K562 (cell line): ENCODE measurements around the gene FUCA2. TPM values are rescaled to one million over a fixed set of nuclear protein-coding genes. Genes with fewer than 3 reads are reported as not detected.

ENCODE experiments used
- ATAC-seq: fragments of 200-7000 bp; cut with Tn5 transposase; 3 replicates; pipeline ENCODE4 v1.9.1; 2020; ENCODE audit warnings: moderate library complexity
- BruUV-seq: library from RNA; stranded (reverse); fragments of 400-500 nt; replicated peaks from 2 replicates; lab custom pipeline; 2021; lab: Mats Ljungman, UMichigan
- CTCF ChIA-PET: fragments of 300-600 bp; formaldehyde crosslinking; extraction: SDS; loops from one replicate; lab custom pipeline; 2021; ENCODE audit warnings: low intra/inter-chr PET ratio; lab: Yijun Ruan, JAX
- POLR2A ChIA-PET: fragments of 300-600, 350-650 bp; sonication (Branson Sonifier 250); formaldehyde crosslinking; extraction: SDS; loops from one replicate; lab custom pipeline; 2021; ENCODE audit warnings: antibody characterized with exemption, inconsistent platforms; lab: Yijun Ruan, JAX
- DNase-seq, 4 experiments: peaks; one replicate each; pipeline versions ENCODE4 v3.0.0 to v3.0.0-alpha.2; 2011 to 2018; ENCODE audit warnings: low spot score in 3 of 4, mixed read lengths in 3 of 4; ENCODE audit errors: extremely low read depth in 1 of 4
- FAIRE-seq: peaks from 2 replicates; lab custom pipeline; 2011; peaks lifted over from hg19 to GRCh38; lab: Jason Lieb, UNC
- H2AFZ ChIP-seq: 2 replicates; pipeline ENCODE4 v1.6.0; 2011; ENCODE audit warnings: low read depth, low read length, control low read depth, inconsistent platforms
- H3K27ac ChIP-seq: fragments of 200-600 bp; 3 replicates; pipeline ENCODE4 v1.8.0; 2011; ENCODE audit warnings: low read depth, mild to moderate bottlenecking, control low read depth, inconsistent platforms, low read length, moderate library complexity, mixed read lengths; ENCODE audit errors: extremely low read depth
- H3K27me3 ChIP-seq, 2 experiments: fragments of 300-600 bp in 1 of 2; 2 replicates in 1 of 2; 3 replicates in 1 of 2; pipeline versions ENCODE4 v1.6.0 to v1.8.0; 2011; ENCODE audit warnings: inconsistent platforms in 2 of 2, low read length in 2 of 2, mild to moderate bottlenecking in 1 of 2, mixed read lengths in 1 of 2, moderate library complexity in 1 of 2; ENCODE audit not compliant: control insufficient read depth in 2 of 2, insufficient read depth in 2 of 2
- H3K36me3 ChIP-seq: fragments of 300-600 bp; 3 replicates; pipeline ENCODE4 v1.8.0; 2011; ENCODE audit warnings: mild to moderate bottlenecking, low read length, inconsistent platforms; ENCODE audit not compliant: control insufficient read depth, insufficient read depth
- H3K4me1 ChIP-seq, 2 experiments: fragments of 200-600 bp in 1 of 2; replicated peaks in 1 of 2; 2 replicates in 1 of 2; 3 replicates in 1 of 2; pipeline versions ENCODE4 v1.5.1 to v1.8.0; 2011; ENCODE audit warnings: inconsistent platforms in 2 of 2, low read length in 2 of 2, mild to moderate bottlenecking in 1 of 2, mixed read lengths in 1 of 2, moderate library complexity in 1 of 2; ENCODE audit not compliant: control insufficient read depth in 2 of 2, insufficient read depth in 2 of 2
- H3K4me2 ChIP-seq: 2 replicates; pipeline ENCODE4 v1.6.1; 2011; ENCODE audit warnings: low read length, control low read depth, inconsistent platforms, mixed read lengths; ENCODE audit not compliant: insufficient read depth
- H3K4me3 ChIP-seq: fragments of 200-600 bp; sonication (generic), shearing (Covaris generic); 2 replicates; pipeline ENCODE4 v1.5.1; 2016; ENCODE audit warnings: control low read depth, inconsistent platforms
- H3K79me2 ChIP-seq: fragments of 200-600 bp; 3 replicates; pipeline ENCODE4 v1.8.0; 2011; ENCODE audit warnings: low read length, inconsistent platforms; ENCODE audit not compliant: control insufficient read depth, insufficient read depth
- H3K9ac ChIP-seq, 2 experiments: 2 replicates each; pipeline versions ENCODE4 v1.6.0 to v1.6.1; 2011; ENCODE audit warnings: low read depth in 2 of 2, low read length in 2 of 2, control low read depth in 1 of 2, inconsistent platforms in 1 of 2, mild to moderate bottlenecking in 1 of 2, mixed read lengths in 1 of 2; ENCODE audit not compliant: insufficient read depth in 1 of 2
- H3K9me1 ChIP-seq: one replicate; pipeline ENCODE4 v1.6.0; 2011; ENCODE audit warnings: inconsistent platforms, mild to moderate bottlenecking, low read length, moderate library complexity; ENCODE audit not compliant: control insufficient read depth, insufficient read depth
- H3K9me3 ChIP-seq: replicated peaks from 2 replicates; pipeline ENCODE4 v1.5.1; 2011; ENCODE audit warnings: low read depth, low read length, inconsistent platforms; ENCODE audit not compliant: control insufficient read depth, insufficient read depth
- H4K20me1 ChIP-seq: replicated peaks from 2 replicates; pipeline ENCODE4 v1.6.1; 2011; ENCODE audit warnings: low read length, inconsistent platforms, mixed read lengths; ENCODE audit not compliant: control insufficient read depth, insufficient read depth
- CBFA2T3 ChIP-seq: fragments of 450-650 bp; IDR thresholded peaks from 2 replicates; pipeline ENCODE4 v1.6.1; 2017
- CREM ChIP-seq: IDR thresholded peaks from 2 replicates; pipeline ENCODE4 v1.6.1; 2014; ENCODE audit warnings: antibody characterized with exemption, low read depth
- GATAD2B ChIP-seq: fragments of 450-650 bp; IDR thresholded peaks from 2 replicates; pipeline ENCODE4 v1.6.1; 2017; ENCODE audit warnings: mild to moderate bottlenecking, borderline replicate concordance
- MAZ ChIP-seq, 2 experiments: fragments of 450-650 bp in 1 of 2; sonication (generic) in 1 of 2; formaldehyde crosslinking; IDR thresholded peaks in 1 of 2; conservative IDR thresholded peaks in 1 of 2; 2 replicates each; pipeline versions ENCODE4 v1.4.0 to v1.5.0; 2020; ENCODE audit warnings: mild to moderate bottlenecking in 1 of 2, missing genetic modification reagents in 1 of 2
- MYNN ChIP-seq, 2 experiments: sonication (generic); formaldehyde crosslinking in 1 of 2; IDR thresholded peaks; 2 replicates each; pipeline versions ENCODE4 v1.5.0 to v1.6.1; 2016 to 2020; ENCODE audit warnings: antibody characterized with exemption in 1 of 2, missing genetic modification reagents in 1 of 2
- POLR2B ChIP-seq: fragments of 450-650 bp; IDR thresholded peaks from 2 replicates; pipeline ENCODE4 v1.6.1; 2018; ENCODE audit warnings: low read depth; ENCODE audit not compliant: partially characterized antibody
- SOX6 ChIP-seq: fragments of 450-650 bp; IDR thresholded peaks from 2 replicates; pipeline ENCODE4 v1.6.1; 2014; ENCODE audit warnings: mild to moderate bottlenecking
- WGBS: fragments of 100-300 bp; shearing (Covaris generic); methylation state at CpG from one replicate; pipeline ENCODE4 v1.1.6; 2016; ENCODE audit warnings: low coverage, mixed read lengths; ENCODE audit not compliant: insufficient coverage; ENCODE audit errors: missing lambda C conversion rate; 5-methylcytosine and 5-hydroxymethylcytosine counted together
- in situ Hi-C: fragments of 300-500 bp; cut with MboI; formaldehyde crosslinking; loops from 4 replicates; pipeline ENCODE4 v1.15.0; 2018; ENCODE audit warnings: inconsistent platforms, mixed read lengths
- intact Hi-C: fragments of 100-400 bp; cut with micrococcal nuclease; formaldehyde crosslinking; loops from 2 replicates; pipeline ENCODE4 v1.14.2; 2022
- polyA plus RNA-seq, 8 experiments: library from polyadenylated mRNA; depleted of rRNA in 4 of 8; stranded (reverse) in 5 of 8; unstranded in 3 of 8; fragments of >200 nt; fragmentation: Nextera tagmentation in 2 of 8; fragmentation: Illumina TruSeq in 1 of 8; extraction: Ambion mirVana in 2 of 8; extraction: Trizol in 1 of 8; gene quantifications; 2 replicates each; pipeline versions ENCODE4 v1.2.1 to v1.2.3, GENCODE V29; 2011 to 2014; ENCODE audit warnings: inconsistent platforms in 1 of 8, missing spikeins in 1 of 8
- total RNA-seq, 7 experiments: library from RNA; depleted of rRNA in 6 of 7; stranded (reverse); fragments of >200 nt in 6 of 7; fragmentation: Illumina TruSeq in 2 of 7; extraction: Trizol in 2 of 7; gene quantifications; 2 replicates each; pipeline versions ENCODE4 v1.2.1 to v1.2.3, GENCODE V29; 2011 to 2021; ENCODE audit warnings: low replicate concordance in 1 of 7
- TF ChIP-seq, protein P1 (sequence below): IDR thresholded peaks from 2 replicates; pipeline ENCODE4 v1.6.1; 2011; ENCODE audit warnings: borderline replicate concordance, low read depth, mild to moderate bottlenecking, moderate library complexity, low read length; ENCODE audit not compliant: insufficient read depth, poor library complexity, severe bottlenecking
- TF ChIP-seq, protein P2 (sequence below), 3 experiments: IDR thresholded peaks in 2 of 3; conservative IDR thresholded peaks in 1 of 3; 2 replicates each; pipeline ENCODE4 v1.5.1; 2011 to 2012; ENCODE audit warnings: low read length in 3 of 3, mild to moderate bottlenecking in 3 of 3, control low read depth in 2 of 3, improper control_type of control experiment in 1 of 3, inconsistent platforms in 1 of 3, low read depth in 1 of 3, mixed read lengths in 1 of 3, moderate library complexity in 1 of 3; ENCODE audit not compliant: insufficient read depth in 2 of 3

The FUCA2 gene
- total and polyA plus RNA-seq, 9 of the 15 experiments (the other 6 are each of a cell fraction or from before 2014, with no cell fraction given): 20.6 to 112 (median 79.3) TPM

DNA sequence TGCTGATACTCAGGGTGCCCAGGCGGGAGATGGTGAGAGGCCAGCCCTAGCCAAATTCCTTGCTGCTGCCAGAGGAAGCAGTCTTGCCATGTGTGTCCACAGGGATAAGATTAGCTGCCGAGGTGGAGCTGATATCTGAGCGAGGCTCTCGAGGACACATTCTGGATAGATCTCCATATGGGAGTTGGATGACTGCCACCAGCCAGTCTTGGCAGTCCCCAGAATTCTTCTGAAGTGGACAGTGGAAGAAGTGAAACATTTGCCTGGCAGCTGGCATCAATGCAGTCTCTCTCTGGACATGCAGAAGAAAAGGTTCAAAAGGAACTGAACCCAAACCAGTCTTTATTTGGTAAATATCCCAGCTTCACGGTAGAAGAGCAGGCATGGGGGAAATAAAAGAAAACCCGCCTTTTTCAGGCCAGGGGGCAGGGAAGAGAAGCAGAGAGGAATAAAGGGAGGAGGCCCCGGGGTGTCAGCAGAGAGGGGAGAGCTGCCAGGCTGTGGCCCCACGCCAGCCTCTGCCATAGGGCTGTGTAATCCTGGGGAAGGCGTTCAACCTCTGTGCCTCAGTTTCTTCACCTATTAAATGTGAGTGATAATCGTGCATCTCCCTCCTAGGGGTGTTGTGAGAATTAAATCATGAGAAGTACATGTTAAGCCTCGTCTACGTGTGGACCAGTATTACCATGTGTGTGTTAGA lies 3.7 kb upstream of the FUCA2 start:
- peak in 1 of 4 experiments; percentile 14 for DNase-seq
- intact Hi-C loops (no loop called here), in situ Hi-C loops (no loop called here)
- Histone ChIP-seq H3K79me2 (peaks cover 19% of the 10 kb centered on the region), H3K4me2 (no peak overlapping the region), H3K4me1 (peaks cover 7 to 16% of the 10 kb centered on the region in 2 experiments; a peak in 4 of 5 replicates), H3K4me3 (no peak overlapping the region), H4K20me1 (no peaks in the 10 kb centered on the region), H3K9me3 (no peaks in the 10 kb centered on the region), H2AFZ (no peak overlapping the region), H3K9me1 (no peaks in the 10 kb centered on the region), H3K36me3 (no peaks in the 10 kb centered on the region), H3K27ac (no peak overlapping the region), H3K27me3 (no peaks in the 10 kb centered on the region), H3K9ac (peak overlapping the region in 1 of 2 experiments; percentile 75; a peak in 2 of 4 replicates)
- 29% methylated on average over 12 of the region's 12 CpGs for WGBS
- CTCF ChIA-PET: no interaction called here
- TF ChIP-seq GATAD2B (no peak), CBFA2T3 (0 out of 2 replicates have a peak, but pooled peaks have one; percentile 10)
- POLR2A ChIA-PET: interaction anchor here (0.6 to 0.7 kb wide), 2 partner anchors 17 to 29 kb away, joined by 3 to 4 read pairs; no protein-coding TSS in a partner anchor
- FAIRE-seq: no peak
- BruUV-seq: no TSS peak
- no peak for ATAC-seq

DNA sequence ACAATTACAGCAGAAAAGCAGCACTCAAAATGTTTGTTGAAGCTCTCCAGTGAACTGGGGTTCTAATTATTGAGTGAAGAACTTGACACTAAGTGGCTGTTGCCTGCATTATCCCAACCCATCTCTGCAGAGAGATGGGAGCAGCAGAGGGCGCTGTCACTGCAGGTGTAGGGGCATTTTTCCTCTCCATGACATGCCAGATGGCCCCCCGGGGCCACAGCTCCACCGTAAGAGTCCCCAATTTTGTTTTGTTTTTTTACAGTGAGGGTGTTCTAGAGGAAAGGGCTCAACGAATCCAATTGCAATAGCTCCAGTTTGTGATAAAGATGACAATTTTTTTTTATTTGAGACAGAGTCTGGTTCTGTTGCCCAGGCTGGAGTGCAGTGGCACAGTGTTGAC lies 1.9 kb upstream of the FUCA2 start:
- ATAC-seq (peak; percentile 28), FAIRE-seq (peak; percentile 15), DNase-seq (peak; percentile 40 to 77 (median 58))
- Histone ChIP-seq H3K27ac (no peak overlapping the region), H2AFZ (no peak overlapping the region), H3K9me3 (no peaks in the 10 kb centered on the region), H3K36me3 (peaks cover 13% of the 10 kb centered on the region), H4K20me1 (0 out of 2 replicates have a peak, but pooled peaks cover under 1% of the 10 kb centered on the region), H3K4me3 (no peak overlapping the region), H3K9ac (no peak overlapping the region), H3K9me1 (no peaks in the 10 kb centered on the region), H3K27me3 (no peaks in the 10 kb centered on the region), H3K4me2 (no peak overlapping the region), H3K4me1 (peaks cover 13 to 16% of the 10 kb centered on the region in 2 experiments; a peak in 4 of 5 replicates), H3K79me2 (peaks cover 37% of the 10 kb centered on the region)
- no TSS peak for BruUV-seq
- ChIA-PET CTCF (interaction anchor here (1.1 to 1.6 kb wide), 2 partner anchors 15 to 427 kb away, joined by 3 to 6 read pairs; no protein-coding TSS in a partner anchor), POLR2A (interaction anchor here (0.9 kb wide), 1 partner anchor 9 kb away, joined by 3 read pairs; no protein-coding TSS in a partner anchor)
- in situ Hi-C loops (no loop called here), intact Hi-C loops (loop anchor here (1.0 to 5.0 kb wide), 7 partner anchors 54 to 499 kb away; no protein-coding TSS in a partner anchor)
- 11% methylated on average over 4 of the region's 4 CpGs for WGBS
- TF ChIP-seq SOX6 (0 out of 2 replicates have a peak, but pooled peaks have one; percentile 18), MYNN (IDR thresholded peaks at IDR 0.05) (peak; percentile 89), MYNN (CRISPR knock-in tag; IDR thresholded peaks at IDR 0.05) (no peak), POLR2B (no peak), CREM (peak; percentile 9; the same call in 1 of the 2 replicates), MAZ (CRISPR knock-in tag; conservative IDR thresholded peaks at IDR 0.05 in 1 of 2, IDR thresholded peaks at IDR 0.05 in 1 of 2) (peak in 1 of 2 experiments; percentile 35; a peak in 1 of 4 replicates)
- TF ChIP-seq, protein P1, sequence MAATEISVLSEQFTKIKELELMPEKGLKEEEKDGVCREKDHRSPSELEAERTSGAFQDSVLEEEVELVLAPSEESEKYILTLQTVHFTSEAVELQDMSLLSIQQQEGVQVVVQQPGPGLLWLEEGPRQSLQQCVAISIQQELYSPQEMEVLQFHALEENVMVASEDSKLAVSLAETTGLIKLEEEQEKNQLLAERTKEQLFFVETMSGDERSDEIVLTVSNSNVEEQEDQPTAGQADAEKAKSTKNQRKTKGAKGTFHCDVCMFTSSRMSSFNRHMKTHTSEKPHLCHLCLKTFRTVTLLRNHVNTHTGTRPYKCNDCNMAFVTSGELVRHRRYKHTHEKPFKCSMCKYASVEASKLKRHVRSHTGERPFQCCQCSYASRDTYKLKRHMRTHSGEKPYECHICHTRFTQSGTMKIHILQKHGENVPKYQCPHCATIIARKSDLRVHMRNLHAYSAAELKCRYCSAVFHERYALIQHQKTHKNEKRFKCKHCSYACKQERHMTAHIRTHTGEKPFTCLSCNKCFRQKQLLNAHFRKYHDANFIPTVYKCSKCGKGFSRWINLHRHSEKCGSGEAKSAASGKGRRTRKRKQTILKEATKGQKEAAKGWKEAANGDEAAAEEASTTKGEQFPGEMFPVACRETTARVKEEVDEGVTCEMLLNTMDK: peak; percentile 37
- TF ChIP-seq, protein P2, sequence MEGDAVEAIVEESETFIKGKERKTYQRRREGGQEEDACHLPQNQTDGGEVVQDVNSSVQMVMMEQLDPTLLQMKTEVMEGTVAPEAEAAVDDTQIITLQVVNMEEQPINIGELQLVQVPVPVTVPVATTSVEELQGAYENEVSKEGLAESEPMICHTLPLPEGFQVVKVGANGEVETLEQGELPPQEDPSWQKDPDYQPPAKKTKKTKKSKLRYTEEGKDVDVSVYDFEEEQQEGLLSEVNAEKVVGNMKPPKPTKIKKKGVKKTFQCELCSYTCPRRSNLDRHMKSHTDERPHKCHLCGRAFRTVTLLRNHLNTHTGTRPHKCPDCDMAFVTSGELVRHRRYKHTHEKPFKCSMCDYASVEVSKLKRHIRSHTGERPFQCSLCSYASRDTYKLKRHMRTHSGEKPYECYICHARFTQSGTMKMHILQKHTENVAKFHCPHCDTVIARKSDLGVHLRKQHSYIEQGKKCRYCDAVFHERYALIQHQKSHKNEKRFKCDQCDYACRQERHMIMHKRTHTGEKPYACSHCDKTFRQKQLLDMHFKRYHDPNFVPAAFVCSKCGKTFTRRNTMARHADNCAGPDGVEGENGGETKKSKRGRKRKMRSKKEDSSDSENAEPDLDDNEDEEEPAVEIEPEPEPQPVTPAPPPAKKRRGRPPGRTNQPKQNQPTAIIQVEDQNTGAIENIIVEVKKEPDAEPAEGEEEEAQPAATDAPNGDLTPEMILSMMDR (IDR thresholded peaks at IDR 0.05 in 2 of 3, conservative IDR thresholded peaks at IDR 0.05 in 1 of 3; ENCODE audit: insufficient read depth in 2 of 3, low read depth in 1 of 3, low read length in 3 of 3): peak; percentile 82 to 90 (median 87)
